ENCODE data around the gene MRM3.
"Not testable (repeated sequence)": the region's sequence is repeated elsewhere in the genome, so short reads cannot be mapped to it uniquely, and the experiment has no call there.

MRM3 gene

GRCh38 chr17:778096-778495 lies 4.1 kb upstream of the MRM3 start:
- DNase-seq (ENCODE audit: low spot score) = no peak
- in situ Hi-C loops (cut with MboI; ENCODE audit: low pct_unique_long_range_greater_than_20kb, low sequenced_read_pairs, unreplicated experiment) = no loop called here
- TF ChIP-seq CTCF (IDR thresholded peaks at IDR 0.05; ENCODE audit: extremely low read depth, insufficient read depth, missing control alignments) = no peak

GRCh38 chr17:784143-784542 lies 2.0 kb downstream of the MRM3 start:
- in situ Hi-C loops (cut with MboI; ENCODE audit: low pct_unique_long_range_greater_than_20kb, low sequenced_read_pairs, unreplicated experiment) = loop anchor here (10.0 kb wide), 1 partner anchor 201 kb away; no protein-coding TSS in a partner anchor
- DNase-seq (ENCODE audit: low spot score) = no peak

GRCh38 chr17:785901-786300 lies 3.7 kb downstream of the MRM3 start:
- DNase-seq (ENCODE audit: low spot score) = not testable (repeated sequence)
- in situ Hi-C loops (cut with MboI; ENCODE audit: low pct_unique_long_range_greater_than_20kb, low sequenced_read_pairs, unreplicated experiment) = loop anchor here (10.0 kb wide), 1 partner anchor 199 kb away; no protein-coding TSS in a partner anchor

More at GRCh38 chr17:784143-784542, 2.0 kb downstream of the MRM3 start:
- no peak for TF ChIP-seq CTCF (IDR thresholded peaks at IDR 0.05; ENCODE audit: extremely low read depth, insufficient read depth, missing control alignments)

- no peak for DNase-seq (ENCODE audit: low spot score)
- in situ Hi-C loops (cut with MboI; ENCODE audit: low pct_unique_long_range_greater_than_20kb, low sequenced_read_pairs, unreplicated experiment) = loop anchor here (10.0 kb wide), 1 partner anchor 197 kb away; no protein-coding TSS in a partner anchor
- TF ChIP-seq CTCF (IDR thresholded peaks at IDR 0.05; ENCODE audit: extremely low read depth, insufficient read depth, missing control alignments) = no peak
Observed at GRCh38 chr17:787641-788221, 5.6 kb downstream of the MRM3 start.

- TF ChIP-seq CTCF (IDR thresholded peaks at IDR 0.05; ENCODE audit: extremely low read depth, insufficient read depth, missing control alignments) = no peak
- DNase-seq (ENCODE audit: low spot score) = no peak
- in situ Hi-C loops (cut with MboI; ENCODE audit: low pct_unique_long_range_greater_than_20kb, low sequenced_read_pairs, unreplicated experiment) = loop anchor here (10.0 kb wide), 1 partner anchor 196 kb away; no protein-coding TSS in a partner anchor
Observed at GRCh38 chr17:788551-788950, 6.4 kb downstream of the MRM3 start.

GRCh38 chr17:789160-789840 lies 7.1 kb downstream of the MRM3 start:
- no peak for TF ChIP-seq CTCF (IDR thresholded peaks at IDR 0.05; ENCODE audit: extremely low read depth, insufficient read depth, missing control alignments)
- no peak for DNase-seq (ENCODE audit: low spot score)
- in situ Hi-C loops (cut with MboI; ENCODE audit: low pct_unique_long_range_greater_than_20kb, low sequenced_read_pairs, unreplicated experiment) = loop anchor here (10.0 kb wide), 1 partner anchor 196 kb away; no protein-coding TSS in a partner anchor

- in situ Hi-C loops (cut with MboI; ENCODE audit: low pct_unique_long_range_greater_than_20kb, low sequenced_read_pairs, unreplicated experiment) = loop anchor here (10.0 kb wide), 1 partner anchor 195 kb away; no protein-coding TSS in a partner anchor
- not testable (repeated sequence) for DNase-seq (ENCODE audit: low spot score)
Observed at GRCh38 chr17:789931-790873, 8.0 kb downstream of the MRM3 start.

GRCh38 chr17:790874-791247 lies 8.7 kb downstream of the MRM3 start:
- DNase-seq (ENCODE audit: low spot score); in situ Hi-C loops (cut with MboI; ENCODE audit: low pct_unique_long_range_greater_than_20kb, low sequenced_read_pairs, unreplicated experiment): not testable (repeated sequence)
